B cell (primary cell): ENCODE measurements around the gene TUT4.

ENCODE experiments used
- EZH2 ChIP-seq: IDR thresholded peaks from 2 replicates; pipeline ENCODE4 v1.6.1; 2012; ENCODE audit warnings: borderline replicate concordance, low read depth, mild to moderate bottlenecking, moderate library complexity, low read length; ENCODE audit not compliant: insufficient read depth, poor library complexity, severe bottlenecking
- TF ChIP-seq, protein P1 (sequence below): fragments of 200-600 bp; IDR thresholded peaks from one replicate; pipeline ENCODE4 v1.8.0; 2022; ENCODE audit warnings: antibody characterized with exemption, mild to moderate bottlenecking

DNA sequence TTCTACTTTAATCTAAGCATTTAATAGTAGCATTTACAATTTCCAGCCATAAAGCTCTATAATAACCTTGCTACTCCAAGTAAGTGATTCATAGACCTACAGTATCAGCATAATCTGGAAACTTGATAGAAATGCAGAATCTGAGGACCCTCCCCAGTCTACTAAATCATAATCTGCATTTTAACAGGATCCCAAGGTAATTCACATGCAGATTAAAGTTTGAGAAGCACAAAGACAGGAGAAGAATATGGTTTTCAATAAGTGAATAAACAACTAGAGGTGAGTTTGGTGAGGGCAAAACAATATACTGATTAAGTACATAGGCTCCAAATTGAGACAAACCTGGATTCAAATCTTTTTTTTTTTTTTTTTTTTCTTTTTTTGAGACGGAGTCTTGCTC lies 91.1 kb downstream of the TUT4 start:
- TF ChIP-seq, protein P1, sequence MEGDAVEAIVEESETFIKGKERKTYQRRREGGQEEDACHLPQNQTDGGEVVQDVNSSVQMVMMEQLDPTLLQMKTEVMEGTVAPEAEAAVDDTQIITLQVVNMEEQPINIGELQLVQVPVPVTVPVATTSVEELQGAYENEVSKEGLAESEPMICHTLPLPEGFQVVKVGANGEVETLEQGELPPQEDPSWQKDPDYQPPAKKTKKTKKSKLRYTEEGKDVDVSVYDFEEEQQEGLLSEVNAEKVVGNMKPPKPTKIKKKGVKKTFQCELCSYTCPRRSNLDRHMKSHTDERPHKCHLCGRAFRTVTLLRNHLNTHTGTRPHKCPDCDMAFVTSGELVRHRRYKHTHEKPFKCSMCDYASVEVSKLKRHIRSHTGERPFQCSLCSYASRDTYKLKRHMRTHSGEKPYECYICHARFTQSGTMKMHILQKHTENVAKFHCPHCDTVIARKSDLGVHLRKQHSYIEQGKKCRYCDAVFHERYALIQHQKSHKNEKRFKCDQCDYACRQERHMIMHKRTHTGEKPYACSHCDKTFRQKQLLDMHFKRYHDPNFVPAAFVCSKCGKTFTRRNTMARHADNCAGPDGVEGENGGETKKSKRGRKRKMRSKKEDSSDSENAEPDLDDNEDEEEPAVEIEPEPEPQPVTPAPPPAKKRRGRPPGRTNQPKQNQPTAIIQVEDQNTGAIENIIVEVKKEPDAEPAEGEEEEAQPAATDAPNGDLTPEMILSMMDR, result no peak
- TF ChIP-seq EZH2, result no peak
